ENCODE results near the gene SPPL3.
"Not testable (repeated sequence)": the region's sequence is repeated elsewhere in the genome, so short reads cannot be mapped to it uniquely, and the experiment has no call there.

SPPL3 gene

GRCh38 chr12:120841525-120841924 lies 62.6 kb downstream of the SPPL3 start:
- DNase-seq: no peak

GRCh38 chr12:120839503-120839902 lies 64.7 kb downstream of the SPPL3 start:
- no peak for DNase-seq

GRCh38 chr12:120838629-120839383 lies 65.4 kb downstream of the SPPL3 start:
- DNase-seq: not testable (repeated sequence)

- no peak for DNase-seq
Observed at GRCh38 chr12:120836114-120836684, 68.0 kb downstream of the SPPL3 start.

GRCh38 chr12:120835657-120836056 lies 68.5 kb downstream of the SPPL3 start:
- DNase-seq: no peak

GRCh38 chr12:120835304-120835612 lies 68.9 kb downstream of the SPPL3 start:
- DNase-seq: no peak

- no peak for DNase-seq
Observed at GRCh38 chr12:120834489-120835303, 69.5 kb downstream of the SPPL3 start.

GRCh38 chr12:120833849-120834248 lies 70.3 kb downstream of the SPPL3 start:
- DNase-seq: no peak

GRCh38 chr12:120832737-120833136 lies 71.4 kb downstream of the SPPL3 start:
- no peak for DNase-seq

GRCh38 chr12:120831648-120832267 lies 72.4 kb downstream of the SPPL3 start:
- DNase-seq: no peak

- no peak for DNase-seq
Observed at GRCh38 chr12:120830966-120831365, 73.2 kb downstream of the SPPL3 start.

- DNase-seq: no peak
Observed at GRCh38 chr12:120830052-120830940, 73.9 kb downstream of the SPPL3 start.

GRCh38 chr12:120826335-120826734 lies 77.8 kb downstream of the SPPL3 start:
- no peak for DNase-seq

GRCh38 chr12:120825337-120825736 lies 78.8 kb downstream of the SPPL3 start:
- DNase-seq: no peak

GRCh38 chr12:120822832-120823503 lies 81.2 kb downstream of the SPPL3 start:
- no peak for DNase-seq

GRCh38 chr12:120821878-120822277 lies 82.3 kb downstream of the SPPL3 start:
- DNase-seq: no peak

GRCh38 chr12:120820884-120821510 lies 83.2 kb downstream of the SPPL3 start:
- DNase-seq: no peak

GRCh38 chr12:120818416-120818815 lies 85.7 kb downstream of the SPPL3 start:
- no peak for DNase-seq

GRCh38 chr12:120817559-120818330 lies 86.4 kb downstream of the SPPL3 start:
- no peak for DNase-seq

GRCh38 chr12:120816363-120816762 lies 87.8 kb downstream of the SPPL3 start:
- DNase-seq: no peak
